GM18511 (cell line): Measurements from ENCODE around the gene CSPG5.

Source experiments
- ATAC-seq: cut with Tn5 transposase; IDR thresholded peaks from one replicate; pipeline ENCODE4 v1.9.1; 2021; ENCODE audit warnings: mild to moderate bottlenecking, moderate library complexity; ENCODE audit not compliant: unreplicated experiment

Gene CSPG5

DNA sequence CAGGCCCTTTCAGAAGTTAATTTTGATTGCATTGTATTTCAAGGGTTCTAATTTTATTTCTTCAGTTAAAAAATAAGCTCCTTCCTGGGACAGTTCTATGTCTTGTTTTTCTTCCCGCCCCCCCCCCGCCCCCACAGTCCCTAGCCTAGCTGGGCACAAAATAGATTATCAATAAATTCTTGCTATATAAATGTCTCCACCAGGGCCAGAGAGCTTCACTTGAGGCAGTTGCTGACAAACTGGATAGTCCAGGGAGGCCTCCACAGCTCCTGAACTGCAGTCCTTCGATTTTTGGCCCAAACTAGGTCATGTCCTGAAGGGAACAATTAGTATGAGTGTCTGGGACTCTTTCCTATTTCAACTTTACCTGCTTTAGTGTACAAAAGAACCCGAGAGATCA, 9.9 kb upstream of the CSPG5 start:
- no peak for ATAC-seq

DNA sequence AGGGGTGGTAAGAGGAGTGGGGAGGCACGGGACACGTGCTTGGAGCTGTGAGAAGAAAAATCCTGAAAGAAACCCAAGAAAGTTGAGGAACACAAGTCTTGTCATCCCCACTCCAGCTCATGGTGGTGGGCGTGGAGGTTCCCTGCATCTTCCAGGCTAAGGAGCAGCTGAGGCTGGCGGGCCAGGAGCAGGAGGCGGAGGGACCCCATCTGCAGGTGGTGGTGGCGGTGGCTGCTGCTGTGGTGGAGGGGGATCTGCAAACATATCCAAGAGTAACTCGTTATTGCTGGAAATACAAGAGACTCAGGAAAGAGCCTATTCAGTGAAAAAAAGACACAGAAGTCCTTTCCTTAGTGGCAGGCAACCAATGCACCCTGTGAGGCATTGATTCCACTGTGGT, 9.4 kb upstream of the CSPG5 start:
- no peak for ATAC-seq

DNA sequence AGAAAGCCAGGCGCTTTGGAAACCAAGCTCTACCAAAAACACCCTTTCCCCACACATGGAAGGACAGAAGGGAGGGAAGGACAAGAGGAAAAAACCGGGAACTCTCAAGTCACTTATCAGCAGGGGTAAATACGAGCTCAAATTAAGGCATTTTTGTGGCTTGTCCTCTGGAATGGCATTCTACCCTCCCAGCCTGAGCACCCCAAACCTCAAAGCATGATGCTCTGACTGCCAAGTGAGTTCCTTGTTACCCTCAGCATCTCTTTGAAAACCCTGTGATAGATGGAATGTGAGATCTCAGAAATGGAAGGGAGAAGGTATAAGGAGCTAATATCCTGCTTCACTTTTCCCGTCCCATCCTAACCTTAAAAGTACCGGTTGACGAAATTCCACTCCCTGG, 8.1 kb upstream of the CSPG5 start:
- ATAC-seq: no peak

- ATAC-seq: no peak
Observed at GRCh38 chr3:47583320-47584075, 4.8 kb upstream of the CSPG5 start.

DNA sequence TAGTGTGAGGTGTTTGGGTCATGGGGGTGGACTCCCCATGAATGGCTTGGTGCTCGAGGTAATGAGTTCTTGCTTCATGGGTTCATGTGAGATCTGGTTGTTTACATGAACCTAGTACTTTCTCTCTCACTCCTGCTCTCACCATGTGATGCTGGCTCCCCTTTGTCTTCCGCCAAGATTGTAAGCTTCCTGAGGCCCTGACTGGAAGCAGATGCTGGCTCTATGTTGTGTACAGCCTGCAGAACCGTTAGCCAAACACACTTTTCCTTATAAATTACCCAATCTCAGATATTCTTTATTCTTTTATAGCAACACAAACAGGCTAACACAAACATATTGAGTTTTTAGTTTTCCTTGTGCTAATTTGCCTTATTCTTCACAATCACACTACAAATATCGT, 3.2 kb upstream of the CSPG5 start:
- ATAC-seq: no peak

GRCh38 chr3:47581422-47581821, 2.8 kb upstream of the CSPG5 start:
- no peak for ATAC-seq

- ATAC-seq: no peak
Observed at GRCh38 chr3:47580481-47580880, 1.8 kb upstream of the CSPG5 start.

DNA sequence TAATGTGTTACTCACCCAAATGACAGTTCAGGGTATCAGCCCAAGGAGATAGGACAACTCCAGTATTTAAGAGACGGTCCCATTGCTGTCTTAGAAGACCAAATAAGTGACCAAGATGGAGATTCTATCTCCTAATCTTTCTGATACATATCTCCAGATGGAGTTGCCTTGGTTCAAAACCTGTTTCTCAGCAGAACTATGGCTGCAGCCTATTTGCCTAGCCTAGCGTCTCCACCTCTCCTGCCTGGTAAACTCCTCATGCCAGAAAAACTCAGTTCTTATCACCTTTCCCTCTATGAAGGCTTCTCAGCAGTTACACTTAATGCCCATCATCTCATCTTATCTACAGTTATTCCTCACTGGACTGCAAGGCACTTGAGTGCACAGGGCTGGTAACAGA, 1.2 kb upstream of the CSPG5 start:
- no peak for ATAC-seq

- no peak for ATAC-seq
Observed at GRCh38 chr3:47578119-47578632, 489 bp downstream of the CSPG5 start.

- ATAC-seq: no peak
Observed at GRCh38 chr3:47577583-47578118, 1.0 kb downstream of the CSPG5 start.

DNA sequence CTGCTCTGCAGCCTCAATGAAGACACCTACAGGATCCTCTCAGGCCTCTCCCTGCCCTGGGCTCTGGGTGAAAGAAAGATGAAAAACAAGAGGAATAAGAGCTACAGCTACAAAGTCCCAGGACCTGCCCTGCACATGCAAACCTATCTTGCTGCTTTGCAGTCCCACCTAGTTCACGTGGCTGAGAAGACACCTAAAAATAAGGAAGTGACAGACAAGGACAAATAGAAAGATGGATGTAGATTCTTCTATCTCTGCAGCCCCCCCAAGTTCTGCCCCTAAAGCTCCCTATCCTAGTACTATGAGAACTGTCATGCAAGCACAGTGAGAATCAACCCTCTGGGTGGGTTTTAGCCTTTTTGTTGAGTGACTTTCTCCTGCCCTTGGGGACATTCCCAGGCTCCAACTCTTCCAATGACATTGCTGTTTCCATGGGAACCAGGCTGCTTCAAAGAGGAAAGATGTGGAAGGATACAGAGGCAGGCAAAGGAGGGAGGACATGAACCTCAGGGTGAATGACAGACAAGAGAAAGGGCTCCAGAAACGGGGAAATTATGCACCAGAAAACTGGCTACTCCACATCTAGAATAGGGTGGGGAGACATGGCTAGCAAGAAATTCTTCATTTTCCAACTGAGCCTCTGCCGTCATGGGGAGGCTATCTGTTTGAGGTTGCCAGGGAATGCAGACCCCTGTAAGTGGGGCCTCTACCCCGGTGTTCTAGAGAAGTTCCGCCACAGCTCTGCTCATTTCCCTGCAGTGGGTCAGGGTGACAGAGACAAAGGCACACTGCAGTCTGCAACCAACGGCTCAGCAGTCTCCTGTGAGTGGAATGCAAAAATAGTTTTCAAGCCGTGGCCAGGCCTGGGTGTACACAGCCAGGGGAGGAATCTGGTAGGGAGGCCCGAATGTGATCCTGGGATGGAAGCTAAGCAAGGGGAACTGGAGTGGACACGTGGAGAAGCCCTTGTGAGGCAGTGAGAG, 5.2 kb downstream of the CSPG5 start:
- no peak for ATAC-seq

GRCh38 chr3:47571391-47572175, 7.1 kb downstream of the CSPG5 start:
- no peak for ATAC-seq

- ATAC-seq: no peak
Observed at GRCh38 chr3:47568901-47569300, 9.8 kb downstream of the CSPG5 start.

DNA sequence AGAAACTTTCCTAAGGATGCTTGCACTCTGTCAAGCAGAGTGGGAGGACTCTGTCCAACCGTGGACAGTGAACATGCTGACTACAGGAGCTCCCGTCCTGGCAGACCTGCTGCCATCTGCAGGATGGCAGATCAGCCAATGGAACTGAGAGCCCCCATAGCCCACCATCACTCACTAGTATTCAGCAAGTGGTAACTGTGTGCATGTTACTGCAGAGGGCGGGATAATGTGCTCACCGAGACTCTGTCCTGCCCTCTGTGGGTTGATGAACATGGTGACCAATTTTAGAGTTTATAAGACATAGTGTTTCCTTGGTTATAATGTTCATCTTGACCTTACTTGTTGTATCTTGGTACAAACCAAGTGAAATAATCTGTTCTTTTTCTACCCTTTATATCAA, 11.5 kb downstream of the CSPG5 start:
- no peak for ATAC-seq

GRCh38 chr3:47566667-47567066, 12.0 kb downstream of the CSPG5 start:
- ATAC-seq: no peak

GRCh38 chr3:47565734-47566550, 12.7 kb downstream of the CSPG5 start:
- ATAC-seq: no peak

DNA sequence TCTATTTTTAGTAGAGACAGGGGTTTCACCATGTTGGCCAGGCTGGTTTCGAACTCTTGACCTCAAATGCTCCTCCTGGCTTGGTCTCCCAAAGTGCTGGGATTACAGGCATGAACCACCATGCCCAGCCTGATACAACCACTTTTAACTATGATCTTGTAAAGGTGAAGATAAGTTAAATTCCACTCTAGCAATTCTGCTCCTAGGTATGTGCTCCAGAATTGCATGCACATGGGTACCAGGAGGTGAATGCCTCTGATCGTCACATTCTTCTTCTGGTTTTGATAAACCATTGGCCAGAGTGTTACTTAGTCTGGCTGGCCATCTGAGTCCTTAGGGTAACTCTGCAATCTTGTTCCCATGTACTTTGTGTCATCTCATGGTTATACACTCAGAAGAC, 22.3 kb downstream of the CSPG5 start:
- ATAC-seq: no peak

GRCh38 chr3:47554335-47554734, 24.3 kb downstream of the CSPG5 start:
- ATAC-seq: no peak

DNA sequence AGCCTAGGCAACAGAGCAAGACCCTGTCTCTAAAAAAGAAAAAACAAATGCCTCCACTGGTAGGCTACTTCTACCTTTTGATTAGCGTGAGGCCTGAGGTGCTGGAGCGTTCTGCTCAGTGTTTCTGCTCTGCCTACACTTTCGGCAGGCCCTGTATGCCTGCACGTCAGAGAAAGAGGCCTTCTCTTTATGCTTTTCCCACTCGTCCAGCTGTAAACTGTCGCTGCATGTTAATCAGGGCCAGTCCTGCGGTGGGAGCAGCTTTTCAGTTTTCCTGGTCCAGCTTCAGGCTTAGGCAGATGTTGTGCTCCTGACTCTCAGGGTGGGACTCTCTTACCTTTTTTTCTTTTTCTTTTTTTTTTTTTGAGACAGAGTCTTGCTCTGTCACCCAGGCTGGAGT, 25.3 kb downstream of the CSPG5 start:
- no peak for ATAC-seq
